Activated CD8-positive, alpha-beta memory T cell treated with anti-CD3 and anti-CD28 coated beads for 36 hours (primary cell): Measurements from ENCODE around the gene NUMBL. TPM values are rescaled to one million over a fixed set of nuclear protein-coding genes. Genes with fewer than 3 reads are reported as not detected.
"Not testable (repeated sequence)": the region's sequence is repeated elsewhere in the genome, so short reads cannot be mapped to it uniquely, and the experiment has no call there.

ENCODE experiments used
- CTCF ChIA-PET: fragments of 350-600 bp; sonication (Branson Sonifier 250); formaldehyde crosslinking; loops from one replicate; lab custom pipeline; 2021; ENCODE audit warnings: antibody characterized with exemption; lab: Charles Lee
- POLR2A ChIA-PET: fragments of 350-600 bp; sonication (Branson Sonifier 250); formaldehyde crosslinking; loops from one replicate; lab custom pipeline; 2021; ENCODE audit warnings: antibody characterized with exemption; lab: Charles Lee
- total RNA-seq, 2 experiments: library from RNA; stranded (reverse); gene quantifications; one replicate each; pipeline ENCODE4 v1.2.3, GENCODE V29; 2021

The NUMBL gene
- total RNA-seq, 2 experiments from 2014 or later, result 15.2 TPM

DNA sequence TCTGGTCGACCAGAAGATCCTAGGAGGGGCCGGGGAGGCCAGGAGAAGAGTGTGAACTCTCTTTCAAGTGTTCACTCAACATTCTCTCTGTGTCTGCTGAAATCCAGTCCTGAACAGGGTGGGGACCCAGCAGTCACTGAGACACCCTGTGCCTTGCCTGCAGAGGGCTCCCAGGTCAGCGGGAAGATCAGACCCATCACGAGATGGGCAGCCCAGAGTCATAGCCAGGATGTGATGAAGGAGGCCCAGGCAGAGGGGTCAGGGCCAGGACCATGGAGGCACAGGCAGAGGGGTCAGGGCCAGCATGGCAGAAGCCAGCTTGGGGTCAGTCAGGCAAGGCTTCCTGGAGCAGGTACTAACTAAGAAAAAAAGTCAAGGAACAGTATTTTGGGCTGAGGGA lies 9.4 kb downstream of the NUMBL start:
- ChIA-PET CTCF (no interaction called here), POLR2A (no interaction called here)

DNA sequence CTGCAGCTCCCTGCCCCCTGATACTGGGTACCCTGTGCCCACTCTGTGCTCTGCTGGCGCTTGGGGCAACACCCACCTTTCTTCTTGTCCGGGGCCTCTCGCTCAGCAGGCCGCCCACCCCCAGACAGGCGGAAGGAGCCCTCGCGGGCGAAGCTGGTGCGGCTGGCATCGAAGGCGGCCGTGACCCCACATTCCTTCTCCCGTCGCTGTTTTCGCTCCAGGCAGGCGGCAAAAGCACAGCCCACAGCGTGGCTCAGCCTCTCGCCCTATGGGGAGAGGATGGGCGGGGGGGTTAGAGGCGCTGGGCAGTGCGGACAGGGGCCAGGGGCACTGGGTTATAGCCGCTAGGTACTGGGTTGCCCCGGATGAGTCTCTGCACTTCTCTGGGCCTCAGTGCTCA lies 13.3 kb downstream of the NUMBL start:
- CTCF ChIA-PET, result interaction anchor here (0.5 kb wide), 1 partner anchor 42 kb away, joined by 4 read pairs; no protein-coding TSS in a partner anchor
- POLR2A ChIA-PET, result no interaction called here

DNA sequence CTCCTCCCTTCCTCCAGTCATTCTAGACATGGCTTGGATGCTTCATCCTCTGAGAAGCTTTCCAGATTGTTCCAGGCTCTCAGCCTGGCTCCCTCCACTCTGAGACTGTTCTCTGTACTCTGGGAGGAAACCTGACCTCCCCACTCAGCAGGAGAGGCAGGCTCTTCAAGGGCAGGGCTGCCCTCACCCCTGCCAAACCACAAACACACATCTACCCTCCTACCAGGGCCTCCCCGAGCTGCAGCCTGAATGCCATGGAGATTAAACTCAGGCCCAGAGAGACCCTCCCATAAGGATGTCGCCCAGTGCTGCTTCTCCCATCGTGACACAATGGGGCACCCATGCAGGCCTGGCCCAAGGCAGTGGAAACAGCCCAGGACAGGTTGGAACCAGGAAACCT lies 16.2 kb downstream of the NUMBL start:
- ChIA-PET POLR2A (interaction anchor here (0.7 kb wide), 1 partner anchor 48 kb away, joined by 11 read pairs; no protein-coding TSS in a partner anchor), CTCF (interaction anchor here (1.1 kb wide), 1 partner anchor 11 kb away, joined by 3 read pairs; no protein-coding TSS in a partner anchor)

DNA sequence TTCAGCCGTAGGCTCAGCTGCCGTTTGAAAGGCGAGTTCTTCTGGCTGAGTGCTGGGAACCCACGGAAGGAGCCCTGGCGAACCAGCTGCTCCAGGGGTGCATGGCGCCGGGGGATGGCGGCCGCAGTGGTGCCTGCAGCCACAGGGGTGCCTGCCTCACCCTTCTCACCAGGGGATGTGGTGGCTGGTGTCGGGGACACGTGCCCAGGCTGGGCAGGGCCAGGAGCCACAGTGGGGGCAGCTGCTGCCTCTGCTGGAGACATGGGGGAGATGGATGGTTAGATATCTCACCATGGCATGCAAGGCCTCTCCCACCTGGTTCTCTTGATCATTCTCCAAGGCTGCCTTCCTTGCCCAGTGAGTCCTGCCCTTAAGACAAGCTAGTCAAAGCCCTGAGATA lies 17.1 kb downstream of the NUMBL start:
- ChIA-PET POLR2A (no interaction called here), CTCF (interaction anchor here (1.1 kb wide), 1 partner anchor 10 kb away, joined by 3 read pairs; no protein-coding TSS in a partner anchor)

DNA sequence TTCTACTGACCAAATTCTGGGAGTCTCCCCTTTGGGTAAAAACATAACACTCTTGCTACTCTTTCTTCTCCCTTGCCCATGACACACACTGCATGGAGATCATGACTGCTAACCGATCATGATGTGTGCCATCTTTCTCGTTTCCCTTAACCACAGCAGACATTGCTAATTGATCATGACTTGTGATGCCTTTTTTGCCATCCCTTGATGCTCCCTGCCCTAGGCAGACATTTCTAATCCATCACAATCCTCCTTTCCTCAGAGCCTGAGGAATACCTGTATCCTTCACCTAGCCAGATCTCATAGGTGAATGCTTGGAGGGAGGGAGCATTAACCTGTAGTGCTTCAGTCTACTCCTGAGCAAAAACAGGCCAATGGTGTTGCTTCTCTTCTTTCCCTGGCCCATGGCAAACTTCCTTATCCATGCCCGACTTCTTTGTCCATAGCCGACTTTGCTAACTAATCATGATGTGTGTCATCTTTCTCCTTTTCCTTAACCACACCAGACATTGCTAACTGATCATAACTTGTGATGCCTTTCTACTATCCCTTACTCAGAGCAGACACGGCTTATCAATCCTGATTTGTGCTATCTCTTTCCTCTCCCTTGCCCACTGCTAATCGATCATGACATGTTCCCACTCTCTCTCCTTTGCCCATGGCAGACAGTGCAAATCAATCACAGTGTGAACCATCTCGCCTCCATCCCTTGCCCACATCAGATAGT lies 17.7 kb downstream of the NUMBL start:
- CTCF ChIA-PET, result interaction anchor here (1.1 kb wide), 1 partner anchor 10 kb away, joined by 3 read pairs; no protein-coding TSS in a partner anchor
- POLR2A ChIA-PET, result interaction anchor here (0.9 kb wide), 1 partner anchor 19 kb away, joined by 3 read pairs; no protein-coding TSS in a partner anchor

DNA sequence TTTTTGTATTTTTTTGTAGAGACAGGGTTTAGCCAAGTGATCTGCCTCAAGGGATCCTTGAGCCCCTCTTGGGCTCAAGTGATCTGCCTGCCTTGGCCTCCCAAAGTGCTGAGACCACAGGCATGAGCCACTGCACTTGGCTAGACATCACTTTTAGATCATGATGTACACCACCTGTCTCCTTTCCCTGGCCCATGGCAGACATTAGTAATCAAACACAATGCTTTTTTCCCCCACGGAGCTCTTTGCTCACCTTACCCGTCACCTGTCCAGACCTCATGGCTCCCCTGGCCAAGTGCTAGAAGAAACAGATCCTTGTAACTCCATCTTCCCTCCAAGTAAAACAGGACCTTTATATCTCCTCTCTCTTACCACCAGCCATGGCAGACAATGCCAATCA lies 18.4 kb downstream of the NUMBL start:
- POLR2A ChIA-PET, result interaction anchor here (0.9 kb wide), 1 partner anchor 19 kb away, joined by 3 read pairs; no protein-coding TSS in a partner anchor
- CTCF ChIA-PET, result no interaction called here

DNA sequence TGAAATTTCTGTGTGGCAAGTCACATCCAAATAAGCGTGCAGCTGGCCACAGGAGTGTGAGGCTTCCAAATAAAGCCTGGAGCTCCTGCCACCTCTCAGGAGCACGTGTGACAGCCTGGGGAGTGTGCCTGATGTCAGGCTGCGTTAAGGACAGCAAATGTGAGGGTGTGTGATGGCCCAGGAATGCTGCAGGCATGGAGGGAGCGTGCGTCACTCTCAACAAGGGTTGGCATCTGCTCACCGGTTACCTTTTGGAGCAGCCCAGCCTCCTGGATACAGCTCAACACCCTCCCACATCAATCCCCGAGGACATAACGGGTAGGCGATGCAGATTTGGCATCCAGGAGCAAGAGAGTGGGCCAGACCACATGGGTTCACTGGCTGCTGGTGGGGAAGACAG lies 19.0 kb downstream of the NUMBL start:
- ChIA-PET POLR2A (no interaction called here), CTCF (interaction anchor here (1.0 kb wide), 1 partner anchor 37 kb away, joined by 5 read pairs; no protein-coding TSS in a partner anchor)

DNA sequence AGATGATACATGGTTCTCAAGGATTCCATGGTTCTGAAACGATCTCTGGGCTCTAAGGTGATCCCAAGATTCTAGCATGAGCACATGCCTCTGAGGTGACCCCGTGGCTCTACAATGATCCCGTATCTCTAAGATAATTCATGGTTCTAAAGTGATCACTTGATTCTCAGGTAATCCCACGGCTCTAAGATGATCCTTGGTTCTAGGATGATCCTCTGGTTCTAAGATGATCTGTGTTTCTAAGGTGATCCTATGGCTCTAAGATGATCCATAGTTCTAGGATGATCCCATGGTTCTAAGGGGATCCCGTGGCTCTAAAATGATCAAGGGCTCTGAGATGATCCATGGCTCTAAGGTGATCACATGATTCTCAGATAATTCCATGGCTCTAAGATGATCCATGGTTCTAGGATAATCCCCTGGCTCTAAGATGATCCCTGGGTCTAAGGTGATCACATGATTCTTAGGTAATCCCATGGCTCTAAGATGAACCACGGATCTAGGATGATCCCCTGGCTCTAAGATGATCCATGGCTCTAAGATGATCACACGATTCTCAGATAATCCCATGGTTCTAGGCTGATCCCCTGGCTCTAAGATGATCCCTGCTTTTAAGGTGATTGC lies 21.3 kb downstream of the NUMBL start:
- ChIA-PET POLR2A (no interaction called here), CTCF (no interaction called here)

DNA sequence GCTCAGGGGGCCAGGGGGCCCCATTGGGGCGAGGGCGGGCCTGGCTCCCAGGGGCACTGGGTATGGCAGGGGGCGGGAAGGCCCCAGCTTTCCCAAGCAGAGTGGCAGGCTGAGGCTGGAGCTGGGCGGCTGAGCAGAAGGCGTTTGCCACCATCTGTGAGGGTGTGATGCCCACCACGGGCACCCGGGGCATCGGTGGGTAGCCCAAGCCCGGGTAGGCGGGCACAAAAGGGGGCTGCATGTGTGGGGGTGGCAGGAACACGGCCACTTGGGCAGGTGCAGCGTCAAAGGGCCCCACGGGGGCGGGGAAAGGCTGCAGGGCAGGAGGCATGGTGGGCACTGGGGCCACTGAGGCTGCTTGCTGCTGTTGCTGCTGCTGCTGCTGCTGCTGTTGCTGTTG lies 22.8 kb downstream of the NUMBL start:
- ChIA-PET POLR2A (no interaction called here), CTCF (no interaction called here)

DNA sequence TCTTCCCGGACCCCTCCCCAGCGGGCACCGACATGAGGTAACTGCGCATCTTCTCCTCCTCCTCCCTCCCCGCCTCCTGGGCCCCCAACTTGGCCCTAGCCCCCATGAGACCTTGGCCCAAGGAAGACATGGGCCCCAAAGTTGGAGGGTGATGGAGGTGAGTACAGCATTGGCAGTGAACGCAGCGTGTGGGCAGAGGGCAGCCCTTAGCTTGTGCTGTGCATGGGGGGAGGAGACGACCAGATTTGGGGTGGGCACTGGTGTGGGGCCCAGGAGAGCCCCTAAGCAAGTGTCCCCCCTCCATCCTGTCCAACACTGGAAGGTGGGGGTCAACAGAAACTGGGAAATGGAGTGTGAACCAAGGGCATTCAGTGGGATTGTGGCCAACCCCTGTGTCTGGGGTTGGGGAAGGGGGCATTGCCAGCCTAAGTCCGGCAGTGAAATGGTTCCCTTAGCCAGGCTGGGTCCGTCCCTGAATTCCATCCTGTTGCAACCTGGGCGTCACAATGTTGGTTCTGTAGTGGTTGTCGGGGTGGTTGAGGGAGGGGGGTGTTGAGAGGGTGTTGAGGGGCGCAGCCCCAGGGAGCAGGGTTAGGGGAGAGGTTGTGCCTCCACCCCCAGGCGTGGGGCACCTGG lies 23.5 kb downstream of the NUMBL start:
- ChIA-PET POLR2A (no interaction called here), CTCF (no interaction called here)

DNA sequence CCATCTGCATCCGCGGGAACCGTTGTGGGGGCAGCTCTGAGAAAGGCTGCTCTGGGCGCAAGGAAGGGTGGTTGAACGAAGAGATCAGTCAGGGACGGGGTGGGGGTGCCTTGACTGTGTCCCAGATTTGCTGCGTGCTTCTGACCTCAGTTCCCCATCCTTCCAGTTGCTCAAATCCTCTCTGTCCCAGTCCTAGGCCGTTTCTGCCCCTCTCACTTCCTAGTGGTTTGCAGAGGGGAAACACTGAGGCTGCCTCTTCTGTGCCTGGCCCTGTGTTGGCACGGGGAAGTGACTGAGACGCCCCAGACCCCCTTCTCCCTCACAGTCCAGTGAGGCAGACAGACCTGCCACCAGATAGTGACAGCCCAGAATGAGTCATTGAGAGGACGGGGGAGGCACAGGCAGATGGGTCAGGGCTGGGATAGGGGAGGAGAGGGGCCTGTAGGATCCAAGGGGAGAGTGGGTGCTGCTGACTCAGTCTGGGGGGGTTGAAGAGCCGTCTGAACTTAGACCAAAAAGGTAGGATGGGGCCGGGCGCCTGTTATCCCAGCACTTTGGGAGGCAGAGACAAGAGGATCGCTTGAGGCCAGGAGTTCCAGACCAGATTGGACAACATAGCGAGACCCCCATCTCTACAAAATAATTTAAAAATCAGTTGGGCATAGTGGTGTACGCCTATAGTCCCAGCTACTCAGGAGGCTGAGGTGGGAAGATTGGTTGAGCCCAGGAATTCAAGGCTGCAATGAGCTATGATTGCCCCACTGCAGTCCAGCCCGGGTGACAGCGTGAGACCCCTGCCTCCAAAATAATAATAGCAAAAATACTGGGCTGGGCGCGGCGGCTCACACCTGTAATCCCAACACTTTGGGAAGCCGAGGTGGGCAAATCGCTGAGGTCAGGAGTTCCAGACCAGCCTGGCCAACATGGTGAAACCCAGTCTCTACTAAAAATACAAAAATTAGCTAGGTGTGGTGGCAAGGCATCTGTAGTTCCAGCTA lies 26.5 kb downstream of the NUMBL start:
- POLR2A ChIA-PET, result interaction anchor here (0.6 to 2.2 kb wide), 8 partner anchors 27 to 155 kb away, joined by 3 to 8 read pairs (median 4); partner anchors contain the start of genes ACTMAP, NUMBL and SNRPA
- CTCF ChIA-PET, result interaction anchor here (0.6 to 2.5 kb wide), 27 partner anchors 9 to 482 kb away, joined by 3 to 24 read pairs (median 4); partner anchors contain the start of genes COQ8B, ITPKC and RAB4B

DNA sequence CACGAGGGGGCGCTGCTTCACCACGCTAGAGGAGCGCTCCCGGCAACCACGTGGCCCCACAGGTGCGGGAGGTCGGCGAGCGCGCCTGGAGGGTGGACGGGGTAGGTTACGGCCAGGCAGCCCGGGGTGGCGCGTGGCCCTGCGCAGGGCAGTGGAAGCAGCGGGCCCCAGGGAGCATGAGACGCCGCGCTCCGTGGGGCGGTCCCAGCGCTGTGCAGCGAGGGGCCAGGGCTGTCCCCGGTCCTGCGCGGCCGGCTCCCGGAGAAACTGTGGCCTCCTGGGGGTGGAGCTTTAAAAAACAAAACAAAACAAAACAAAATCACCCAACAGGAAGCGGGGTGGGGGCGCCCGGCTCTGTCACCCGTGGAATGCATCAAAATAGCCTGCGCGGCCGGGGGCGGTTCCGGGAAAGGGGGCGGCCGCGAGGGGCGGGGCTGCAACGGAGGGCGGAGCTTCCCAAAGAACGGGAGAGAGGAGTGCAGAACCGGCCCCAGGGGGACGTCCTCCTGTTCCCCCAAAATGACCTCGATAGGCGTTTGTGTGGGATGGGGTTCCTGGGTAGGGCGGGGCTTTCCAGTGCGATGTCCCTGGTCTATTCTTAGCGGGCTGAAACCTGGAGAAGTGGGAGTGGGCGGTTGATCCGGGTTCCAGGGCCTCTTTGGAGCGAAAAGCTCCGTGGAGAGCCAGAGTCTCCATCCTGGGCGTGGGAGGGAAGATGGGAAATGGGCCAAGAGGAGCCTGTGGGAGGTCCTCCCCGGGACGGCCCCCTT lies 27.3 kb downstream of the NUMBL start:
- POLR2A ChIA-PET, result interaction anchor here (0.6 to 2.2 kb wide), 9 partner anchors 28 to 601 kb away, joined by 3 to 8 read pairs (median 3); partner anchors contain the start of genes ACTMAP, NUMBL and SNRPA
- CTCF ChIA-PET, result interaction anchor here (0.5 to 2.5 kb wide), 28 partner anchors 8 to 483 kb away, joined by 3 to 24 read pairs (median 4); partner anchors contain the start of genes COQ8B, ITPKC and RAB4B

DNA sequence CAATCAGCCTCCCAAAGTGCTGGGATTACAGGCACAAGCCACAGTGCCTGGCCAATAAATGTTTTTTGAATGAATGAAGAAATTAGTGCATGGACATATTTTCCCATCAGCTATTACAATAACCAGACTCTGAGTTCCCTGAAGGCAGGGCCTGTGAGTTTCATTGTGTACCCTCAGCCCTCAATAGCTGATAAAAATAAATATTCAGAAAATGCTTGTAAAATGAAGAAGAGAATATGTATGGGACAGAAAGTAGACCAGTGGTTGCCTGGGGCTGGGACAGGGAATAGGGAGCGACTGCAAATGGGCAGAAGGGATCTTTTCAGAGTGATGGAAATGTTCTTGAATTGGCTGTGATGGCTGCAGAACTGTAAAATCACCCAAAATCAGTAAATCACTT lies 28.8 kb downstream of the NUMBL start:
- POLR2A ChIA-PET, result no interaction called here
- CTCF ChIA-PET, result interaction anchor here (0.7 to 2.5 kb wide), 4 partner anchors 27 to 169 kb away, joined by 3 to 24 read pairs (median 5); no protein-coding TSS in a partner anchor

DNA sequence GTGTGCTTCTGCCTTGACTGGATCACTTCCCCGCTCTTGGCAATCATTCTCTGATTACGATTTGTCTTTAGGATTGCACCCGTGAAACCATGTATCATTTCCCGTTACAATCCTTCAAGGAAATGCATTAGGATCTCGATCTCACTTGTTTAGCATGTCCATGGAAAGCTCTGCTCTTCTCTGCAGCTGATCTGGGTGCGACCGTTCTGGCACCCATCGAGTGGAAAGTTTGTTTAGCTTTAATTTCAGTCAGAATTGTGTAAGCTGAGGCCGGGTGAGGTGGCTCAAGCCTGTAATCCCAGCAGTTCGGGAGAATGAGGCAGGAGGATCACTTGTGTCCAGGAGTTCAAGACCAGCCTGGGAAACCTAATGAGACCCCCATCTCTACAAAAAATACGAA lies 30.9 kb downstream of the NUMBL start:
- ChIA-PET CTCF (interaction anchor here (1.8 kb wide), 1 partner anchor 25 kb away, joined by 6 read pairs; no protein-coding TSS in a partner anchor), POLR2A (no interaction called here)

DNA sequence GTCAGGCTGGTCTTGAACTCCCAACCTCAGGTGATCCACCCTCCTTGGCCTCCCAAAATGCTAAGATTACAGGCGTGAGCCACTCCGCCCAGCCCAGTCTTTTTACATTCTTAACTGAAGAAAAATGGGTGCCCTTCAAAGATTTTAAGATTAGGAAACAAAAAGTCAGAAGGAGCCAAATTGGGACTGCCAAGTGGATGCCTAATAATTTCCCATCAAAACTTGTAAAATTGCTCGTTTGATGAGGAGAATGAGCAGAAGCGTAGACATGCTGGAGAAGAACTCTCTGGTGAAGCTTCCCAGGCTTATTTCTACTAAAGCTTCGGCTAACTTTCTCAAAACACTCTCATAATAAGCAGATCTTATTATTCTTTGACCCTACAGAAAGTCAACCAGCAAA lies 31.3 kb downstream of the NUMBL start:
- ChIA-PET POLR2A (no interaction called here), CTCF (interaction anchor here (1.8 kb wide), 1 partner anchor 25 kb away, joined by 6 read pairs; no protein-coding TSS in a partner anchor)

DNA sequence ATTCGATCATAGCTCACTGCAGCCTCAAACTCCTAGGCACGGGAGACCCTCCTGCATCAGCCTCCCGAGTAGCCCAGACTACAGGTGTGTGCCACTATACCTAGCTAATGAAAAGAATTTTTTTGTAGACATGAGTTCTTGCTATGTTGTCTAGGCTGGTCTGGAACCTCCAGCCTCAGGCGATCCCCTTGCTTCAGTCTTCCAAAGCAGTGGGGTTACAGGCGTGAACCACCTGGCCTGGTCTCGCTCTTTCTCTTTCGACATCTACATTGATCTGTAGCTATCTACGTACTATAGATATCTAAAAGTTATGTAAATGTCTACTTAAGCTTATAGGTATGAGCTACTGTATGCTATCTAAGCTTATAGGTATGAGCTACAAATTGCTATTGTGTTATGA lies 32.4 kb downstream of the NUMBL start:
- ChIA-PET POLR2A (no interaction called here), CTCF (interaction anchor here (0.8 to 3.7 kb wide), 3 partner anchors 23 to 238 kb away, joined by 3 to 17 read pairs (median 3); no protein-coding TSS in a partner anchor)

DNA sequence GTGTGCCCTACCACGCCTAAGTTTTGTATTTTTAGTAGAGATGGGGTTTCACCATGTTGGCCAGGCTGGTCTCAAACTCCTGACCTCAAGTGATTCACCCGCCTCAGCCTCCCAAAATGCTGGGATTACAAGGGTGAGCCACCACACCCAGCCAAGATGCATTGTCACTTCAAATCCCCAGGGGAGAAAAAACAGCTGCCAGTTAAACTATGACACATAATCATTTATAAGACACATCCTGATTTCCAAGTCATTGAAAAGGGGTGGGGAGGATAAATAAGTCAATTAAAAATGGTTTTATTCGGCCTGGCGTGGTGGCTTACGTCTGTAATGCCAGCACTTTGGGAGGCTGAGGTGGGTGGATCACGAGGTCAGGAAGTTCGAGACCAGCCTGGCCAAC lies 34.8 kb downstream of the NUMBL start:
- CTCF ChIA-PET, result interaction anchor here (3.7 kb wide), 1 partner anchor 21 kb away, joined by 17 read pairs; no protein-coding TSS in a partner anchor
- POLR2A ChIA-PET, result not testable (repeated sequence)
